CD4-positive, alpha-beta T cell treated with Interleukin-6 at 100 ng/mL for 8 hours (primary cell): Measurements from ENCODE around the gene GPD1.
A peak's percentile ranks its signal among the peaks of the same experiment; 100 is the strongest.
"Not testable (repeated sequence)": the region's sequence is repeated elsewhere in the genome, so short reads cannot be mapped to it uniquely, and the experiment has no call there.

Source experiments
- DNase-seq: peaks from one replicate; pipeline ENCODE4 v3.0.0-alpha.2; 2020; ENCODE audit warnings: mixed read lengths, low spot score

Gene GPD1

GRCh38 chr12:50073712-50074111, 30.1 kb upstream of the GPD1 start:
- no peak for DNase-seq

GRCh38 chr12:50074936-50075807, 28.6 kb upstream of the GPD1 start:
- peak; percentile 79 for DNase-seq

GRCh38 chr12:50075808-50076170, 28.0 kb upstream of the GPD1 start:
- no peak for DNase-seq

- DNase-seq = no peak
Measured at GRCh38 chr12:50077099-50077498, 26.7 kb upstream of the GPD1 start.

- no peak for DNase-seq
Measured at GRCh38 chr12:50078281-50078680, 25.5 kb upstream of the GPD1 start.

GRCh38 chr12:50079771-50080170, 24.0 kb upstream of the GPD1 start:
- DNase-seq = no peak

GRCh38 chr12:50081096-50081808, 22.6 kb upstream of the GPD1 start:
- DNase-seq = no peak

- DNase-seq = no peak
Measured at GRCh38 chr12:50082644-50083043, 21.2 kb upstream of the GPD1 start.

- no peak for DNase-seq
Measured at GRCh38 chr12:50083301-50083700, 20.5 kb upstream of the GPD1 start.

- DNase-seq = not testable (repeated sequence)
Measured at GRCh38 chr12:50084409-50084774, 19.4 kb upstream of the GPD1 start.

- DNase-seq = peak; percentile 88
Measured at GRCh38 chr12:50084775-50085614, 18.8 kb upstream of the GPD1 start, which contains the start of gene SMARCD1. Gene SMARCD1, plus strand, starts transcription at chr12:50085342. Its CDS starts 28 bp downstream, at chr12:50085370.

- DNase-seq = no peak
Measured at GRCh38 chr12:50085615-50086072, 18.2 kb upstream of the GPD1 start.

GRCh38 chr12:50086148-50086547, 17.7 kb upstream of the GPD1 start:
- DNase-seq = no peak

- no peak for DNase-seq
Measured at GRCh38 chr12:50087151-50087550, 16.7 kb upstream of the GPD1 start.

- no peak for DNase-seq
Measured at GRCh38 chr12:50087995-50088394, 15.8 kb upstream of the GPD1 start.

GRCh38 chr12:50088577-50089335, 15.1 kb upstream of the GPD1 start:
- peak; percentile 64 for DNase-seq

GRCh38 chr12:50089730-50090129, 14.1 kb upstream of the GPD1 start:
- DNase-seq = no peak

GRCh38 chr12:50090391-50090790, 13.4 kb upstream of the GPD1 start:
- DNase-seq = no peak

GRCh38 chr12:50097952-50098351, 5.9 kb upstream of the GPD1 start:
- DNase-seq = no peak

- no peak for DNase-seq
Measured at GRCh38 chr12:50099302-50100008, 4.4 kb upstream of the GPD1 start.

GRCh38 chr12:50100561-50100960, 3.2 kb upstream of the GPD1 start:
- DNase-seq = no peak
